HFF-Myc (cell line): Measurements from ENCODE around the gene KDM4B.

ENCODE experiments used
- DNase-seq: peaks from one replicate; pipeline ENCODE4 v3.0.0-alpha.2; 2011; ENCODE audit warnings: low read depth; ENCODE audit errors: extremely low read depth
- H3K4me3 ChIP-seq: replicated peaks from 2 replicates; pipeline ENCODE4 v1.5.1; 2011; ENCODE audit warnings: low read depth, mild to moderate bottlenecking, control low read depth, low read length
- CTCF ChIP-seq: IDR thresholded peaks from 2 replicates; pipeline ENCODE4 v1.5.1; 2012; ENCODE audit warnings: mild to moderate bottlenecking, low read depth, low read length, control low read depth; ENCODE audit errors: missing control alignments

KDM4B gene

DNA sequence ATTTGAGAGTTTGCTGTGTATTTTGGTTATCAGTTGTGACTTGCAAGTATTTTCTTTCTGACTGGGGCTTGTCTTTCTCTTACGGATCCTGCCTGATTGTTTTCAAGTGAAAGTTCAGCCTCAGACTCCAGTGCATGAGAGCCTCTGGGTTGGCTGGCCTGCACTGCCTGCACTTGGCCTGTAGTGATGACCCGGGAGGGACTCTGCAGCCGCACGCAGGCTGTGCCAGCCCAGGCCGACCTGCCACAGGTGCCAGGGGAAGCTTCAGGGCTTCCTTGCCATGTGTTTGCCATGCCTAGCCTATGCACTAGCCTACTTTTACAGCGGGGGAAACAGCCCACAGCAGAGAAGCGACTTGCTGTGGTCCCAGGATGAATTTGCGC, 77.0 kb downstream of the KDM4B start:
- no peak for DNase-seq
- TF ChIP-seq CTCF, result no peak
- no peak overlapping the region for H3K4me3 ChIP-seq

- no peak for TF ChIP-seq CTCF
- no peak for DNase-seq
Observed at GRCh38 chr19:5046339-5047039, 77.6 kb downstream of the KDM4B start.

GRCh38 chr19:5047251-5047935, 78.5 kb downstream of the KDM4B start:
- H3K4me3 ChIP-seq, result no peak overlapping the region
- no peak for DNase-seq
- no peak for TF ChIP-seq CTCF

More at GRCh38 chr19:5046339-5047039, 77.6 kb downstream of the KDM4B start:
- no peak overlapping the region for H3K4me3 ChIP-seq

DNA sequence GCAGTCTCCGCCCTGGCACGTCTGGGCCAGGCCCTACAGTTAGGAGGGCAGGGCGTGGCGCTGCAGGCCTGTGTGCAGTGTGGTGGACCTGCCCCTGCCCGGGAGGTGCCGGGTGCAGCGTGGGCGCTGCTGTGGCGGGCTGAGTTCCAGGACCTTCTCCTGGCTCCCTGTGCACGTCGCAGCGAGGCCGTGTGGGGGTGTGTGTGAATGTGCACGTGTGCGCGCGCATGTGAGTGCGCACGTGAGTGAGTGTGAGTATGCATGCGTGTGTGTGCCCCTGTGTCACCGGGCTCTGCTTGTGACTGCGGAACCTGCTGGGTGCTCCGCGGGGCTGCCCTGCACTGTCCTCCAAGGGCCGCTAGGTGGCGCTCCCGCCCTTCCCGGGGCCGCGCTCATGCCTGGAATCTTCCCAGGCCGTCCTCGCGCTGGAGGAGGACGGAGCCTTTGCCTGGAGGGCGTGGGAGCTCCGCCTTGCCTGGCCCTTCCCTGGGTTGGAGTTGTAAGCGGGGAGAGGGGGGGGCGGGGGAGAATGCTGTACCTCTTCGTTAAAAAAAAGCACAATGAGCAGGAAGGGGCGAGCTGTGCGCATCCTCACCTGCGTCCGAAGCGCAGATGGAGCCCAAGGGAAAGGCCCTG, 79.3 kb downstream of the KDM4B start:
- TF ChIP-seq CTCF, result peak; percentile 98
- no peak for DNase-seq

DNA sequence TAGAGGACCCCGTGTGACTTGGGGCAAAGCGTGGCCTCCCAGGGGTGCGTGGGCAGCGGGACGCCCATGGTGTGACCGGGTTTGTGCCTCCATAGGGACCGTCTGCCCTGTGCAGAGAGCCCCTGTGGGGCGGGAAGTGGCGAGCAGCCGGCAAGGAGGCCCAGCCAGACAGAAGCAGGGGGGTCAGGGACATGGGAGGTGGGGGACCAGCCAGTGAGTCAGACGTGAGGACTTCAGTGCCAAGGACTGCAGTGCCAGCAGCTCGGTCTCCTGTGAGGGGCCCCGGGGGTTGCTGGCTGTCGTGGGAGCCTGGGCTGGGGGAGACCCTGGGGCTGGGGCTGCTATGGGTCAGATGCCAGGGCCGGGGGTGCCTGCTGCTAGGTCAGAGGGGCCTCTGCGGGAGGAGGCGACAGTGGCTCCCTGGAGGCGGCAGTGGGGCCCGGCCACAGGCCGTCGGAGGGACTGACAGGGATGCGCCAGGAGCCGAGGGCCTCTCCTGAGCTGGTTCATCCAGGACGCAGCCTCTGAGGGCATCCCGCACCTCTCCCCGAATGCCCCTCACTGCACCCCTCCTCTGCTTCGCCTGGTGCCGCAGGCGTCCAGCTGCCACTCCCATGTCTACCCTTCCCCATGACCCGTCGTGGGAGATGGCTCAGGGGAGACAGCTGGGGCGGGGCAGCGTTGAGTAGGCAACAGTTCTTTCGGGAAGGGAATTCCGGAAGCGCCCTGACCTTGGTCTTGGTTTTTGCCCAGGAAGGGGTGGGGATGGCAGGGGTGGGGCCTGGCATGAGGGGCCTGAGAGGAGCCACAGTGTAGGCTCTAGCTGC, 80.0 kb downstream of the KDM4B start:
- H3K4me3 ChIP-seq, result no peak overlapping the region
- no peak for DNase-seq
- no peak for TF ChIP-seq CTCF

More for the DNA sequence above, 79.3 kb downstream of the KDM4B start:
- H3K4me3 ChIP-seq, result no peak overlapping the region

DNA sequence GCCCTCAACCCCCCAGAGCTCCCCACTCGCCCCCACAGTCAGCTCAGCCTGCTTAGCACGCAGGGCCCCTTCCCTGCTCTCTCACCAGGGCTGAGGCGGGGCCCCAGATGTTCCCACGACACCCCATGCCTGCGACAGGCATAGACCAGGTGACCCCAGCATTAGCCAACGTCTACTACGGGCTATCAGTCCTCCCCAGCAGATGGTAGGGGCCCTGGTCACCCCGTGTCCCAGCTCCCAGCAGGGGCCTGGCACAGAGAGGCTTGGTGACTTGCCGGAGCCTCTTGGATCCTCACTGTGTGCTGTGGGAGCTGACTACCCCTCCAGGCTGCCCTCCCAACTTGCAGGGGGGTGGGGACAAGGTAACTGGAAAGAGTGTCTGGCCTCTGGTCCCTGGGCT, 80.6 kb downstream of the KDM4B start:
- TF ChIP-seq CTCF, result no peak
- DNase-seq, result no peak
- no peak overlapping the region for H3K4me3 ChIP-seq
